HG03457 (cell line): ENCODE results near the gene ATXN1.
"Not testable (repeated sequence)": the region's sequence is repeated elsewhere in the genome, so short reads cannot be mapped to it uniquely, and the experiment has no call there.

Experiments
- ATAC-seq: cut with Tn5 transposase; IDR thresholded peaks from one replicate; pipeline ENCODE4 v1.9.1; 2021; ENCODE audit warnings: moderate number of reproducible peaks; ENCODE audit not compliant: unreplicated experiment

ATXN1 gene

GRCh38 chr6:16702627-16703378 is 58.5 kb downstream of the ATXN1 start:
- ATAC-seq = not testable (repeated sequence)

GRCh38 chr6:16700916-16701234 is 60.4 kb downstream of the ATXN1 start:
- ATAC-seq = no peak

GRCh38 chr6:16700202-16700915 is 60.9 kb downstream of the ATXN1 start:
- ATAC-seq = no peak

GRCh38 chr6:16698997-16699868 is 62.0 kb downstream of the ATXN1 start:
- no peak for ATAC-seq

- ATAC-seq = no peak
Observed at GRCh38 chr6:16698162-16698533, 63.1 kb downstream of the ATXN1 start.

- no peak for ATAC-seq
Observed at GRCh38 chr6:16697437-16698161, 63.7 kb downstream of the ATXN1 start.

GRCh38 chr6:16696496-16696895 is 64.8 kb downstream of the ATXN1 start:
- ATAC-seq = no peak

GRCh38 chr6:16694781-16695578 is 66.3 kb downstream of the ATXN1 start:
- ATAC-seq = no peak

- no peak for ATAC-seq
Observed at GRCh38 chr6:16691324-16691723, 69.9 kb downstream of the ATXN1 start.

- ATAC-seq = peak; percentile 79
Observed at GRCh38 chr6:16690608-16691142, 70.6 kb downstream of the ATXN1 start.

- ATAC-seq = no peak
Observed at GRCh38 chr6:16689788-16690607, 71.3 kb downstream of the ATXN1 start.

- ATAC-seq = no peak
Observed at GRCh38 chr6:16688984-16689636, 72.2 kb downstream of the ATXN1 start.

- no peak for ATAC-seq
Observed at GRCh38 chr6:16688436-16688835, 72.8 kb downstream of the ATXN1 start.

- no peak for ATAC-seq
Observed at GRCh38 chr6:16687045-16687444, 74.2 kb downstream of the ATXN1 start.

GRCh38 chr6:16684896-16685554 is 76.2 kb downstream of the ATXN1 start:
- peak; percentile 58 for ATAC-seq

- ATAC-seq = no peak
Observed at GRCh38 chr6:16684195-16684689, 77.0 kb downstream of the ATXN1 start.

GRCh38 chr6:16683641-16684194 is 77.5 kb downstream of the ATXN1 start:
- ATAC-seq = no peak
